Measurements from ENCODE around the gene AP4S1.

The AP4S1 gene

DNA sequence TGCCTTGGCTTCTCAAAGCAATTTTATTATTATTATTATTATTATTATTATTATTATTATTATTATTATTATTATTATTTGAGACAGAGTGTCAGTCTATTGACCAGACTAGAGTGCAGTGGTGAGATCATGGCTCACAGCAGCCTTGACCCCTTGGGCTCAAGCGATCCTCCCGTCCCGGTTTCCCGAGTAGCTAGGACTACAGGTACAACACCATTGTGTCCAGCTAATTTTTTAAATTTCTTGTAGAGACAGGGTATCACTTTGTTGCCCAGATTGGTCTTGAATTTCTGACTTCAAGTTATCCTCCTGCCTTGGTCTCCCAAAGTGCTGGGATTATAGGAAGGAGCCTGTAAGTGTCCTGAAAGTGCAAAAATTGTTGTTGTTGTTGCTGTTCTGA lies 11.6 kb upstream of the AP4S1 start:
- H3K27me3 ChIP-seq (ENCODE audit: insufficient read depth, low read length, poor library complexity, severe bottlenecking), result no peaks in the 10 kb centered on the region
- no peaks in the 10 kb centered on the region for H3F3A ChIP-seq (ENCODE audit: low read depth)
- no peak overlapping the region for H3K9ac ChIP-seq (ENCODE audit: low read depth, low read length, poor library complexity, severe bottlenecking)
- H3K4me2 ChIP-seq (ENCODE audit: low read depth, low read length, poor library complexity, severe bottlenecking), result no peak overlapping the region
- H4K20me1 ChIP-seq (ENCODE audit: insufficient read depth, low read length, poor library complexity, severe bottlenecking), result peaks cover 55% of the 10 kb centered on the region
- no peak overlapping the region for H2AFZ ChIP-seq (ENCODE audit: low read length)
- H3K4me1 ChIP-seq (ENCODE audit: insufficient read depth, low read length, poor library complexity, severe bottlenecking), result no peaks in the 10 kb centered on the region
- H3K9me3 ChIP-seq (ENCODE audit: insufficient read depth, low read depth, low read length), result no peaks in the 10 kb centered on the region
- peaks cover 86% of the 10 kb centered on the region for H3K79me2 ChIP-seq (ENCODE audit: insufficient read depth, low read length)
- no peaks in the 10 kb centered on the region for H3K9me2 ChIP-seq (replicated peaks; ENCODE audit: low read depth, low read length)
- H3K4me3 ChIP-seq (ENCODE audit: low read length, poor library complexity, severe bottlenecking), result no peak overlapping the region
- TF ChIP-seq EZH2phosphoT487 (IDR thresholded peaks at IDR 0.05; ENCODE audit: borderline replicate concordance), result no peak
- no peak for TF ChIP-seq CTCF (conservative IDR thresholded peaks at IDR 0.05; ENCODE audit: low read length)
- H3K36me3 ChIP-seq (ENCODE audit: insufficient read depth, low read length), result no peaks in the 10 kb centered on the region; the same call in 1 of the 2 replicates

DNA sequence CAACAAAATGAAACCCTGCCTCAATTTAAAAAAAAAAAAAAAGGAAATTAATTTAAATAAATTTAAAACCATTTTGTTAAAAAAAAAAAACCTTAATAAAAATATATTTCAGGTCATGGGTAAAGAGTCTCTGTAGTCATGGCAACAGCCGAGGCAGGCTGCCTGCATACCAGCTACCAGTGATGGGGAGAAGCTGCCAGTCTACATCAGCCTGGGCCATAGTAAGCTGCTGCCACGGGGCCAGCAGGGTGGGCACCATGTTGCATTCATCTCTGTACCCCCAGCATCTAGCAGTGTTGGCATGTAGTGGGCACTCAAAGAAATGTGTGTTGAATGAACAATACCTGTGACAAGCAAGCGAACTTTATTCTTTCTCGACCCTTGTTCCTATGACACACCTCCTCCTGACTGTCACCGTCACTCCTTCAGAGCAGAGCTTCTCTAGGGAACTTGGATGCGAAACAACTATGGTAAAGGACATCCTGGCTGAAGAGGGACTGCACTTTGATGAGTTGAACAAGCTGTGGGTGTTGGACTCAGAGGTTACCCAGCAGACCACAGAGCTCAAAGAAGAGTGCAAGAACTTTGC lies 7.3 kb upstream of the AP4S1 start:
- Histone ChIP-seq H2AFZ (ENCODE audit: low read length) (no peak overlapping the region), H3K79me2 (ENCODE audit: insufficient read depth, low read length) (peaks cover 92% of the 10 kb centered on the region), H3K9me3 (ENCODE audit: insufficient read depth, low read depth, low read length) (no peaks in the 10 kb centered on the region), H4K20me1 (ENCODE audit: insufficient read depth, low read length, poor library complexity, severe bottlenecking) (peaks cover 75% of the 10 kb centered on the region), H3K36me3 (ENCODE audit: insufficient read depth, low read length) (0 out of 2 replicates have a peak, but pooled peaks cover 4% of the 10 kb centered on the region), H3K9me2 (replicated peaks; ENCODE audit: low read depth, low read length) (no peaks in the 10 kb centered on the region), H3K4me3 (ENCODE audit: low read length, poor library complexity, severe bottlenecking) (no peak overlapping the region), H3K4me1 (ENCODE audit: insufficient read depth, low read length, poor library complexity, severe bottlenecking) (peaks cover 26% of the 10 kb centered on the region), H3K9ac (ENCODE audit: low read depth, low read length, poor library complexity, severe bottlenecking) (no peak overlapping the region), H3K4me2 (ENCODE audit: low read depth, low read length, poor library complexity, severe bottlenecking) (no peak overlapping the region), H3K27me3 (ENCODE audit: insufficient read depth, low read length, poor library complexity, severe bottlenecking) (no peaks in the 10 kb centered on the region), H3F3A (ENCODE audit: low read depth) (no peaks in the 10 kb centered on the region)
- no peak for TF ChIP-seq EZH2phosphoT487 (IDR thresholded peaks at IDR 0.05; ENCODE audit: borderline replicate concordance)
- no peak for TF ChIP-seq CTCF (conservative IDR thresholded peaks at IDR 0.05; ENCODE audit: low read length)

GRCh38 chr14:31020834-31021575 lies 4.4 kb upstream of the AP4S1 start:
- H3K4me3 ChIP-seq (ENCODE audit: low read length, poor library complexity, severe bottlenecking), result peak overlapping the region; percentile 37
- H3K4me1 ChIP-seq (ENCODE audit: insufficient read depth, low read length, poor library complexity, severe bottlenecking), result peaks cover 41% of the 10 kb centered on the region
- H3K36me3 ChIP-seq (ENCODE audit: insufficient read depth, low read length), result 0 out of 2 replicates have a peak, but pooled peaks cover 4% of the 10 kb centered on the region
- H3K9me3 ChIP-seq (ENCODE audit: insufficient read depth, low read depth, low read length), result no peaks in the 10 kb centered on the region
- peaks cover 4% of the 10 kb centered on the region for H3K27me3 ChIP-seq (ENCODE audit: insufficient read depth, low read length, poor library complexity, severe bottlenecking)
- no peak overlapping the region for H2AFZ ChIP-seq (ENCODE audit: low read length)
- peaks cover 82% of the 10 kb centered on the region for H4K20me1 ChIP-seq (ENCODE audit: insufficient read depth, low read length, poor library complexity, severe bottlenecking)
- H3K4me2 ChIP-seq (ENCODE audit: low read depth, low read length, poor library complexity, severe bottlenecking), result peak overlapping the region; percentile 98
- TF ChIP-seq CTCF (conservative IDR thresholded peaks at IDR 0.05; ENCODE audit: low read length) (no peak), EZH2phosphoT487 (IDR thresholded peaks at IDR 0.05; ENCODE audit: borderline replicate concordance) (no peak)
- no peaks in the 10 kb centered on the region for H3K9me2 ChIP-seq (replicated peaks; ENCODE audit: low read depth, low read length)
- peaks cover 93% of the 10 kb centered on the region for H3K79me2 ChIP-seq (ENCODE audit: insufficient read depth, low read length)
- no peak overlapping the region for H3K9ac ChIP-seq (ENCODE audit: low read depth, low read length, poor library complexity, severe bottlenecking)
- no peaks in the 10 kb centered on the region for H3F3A ChIP-seq (ENCODE audit: low read depth)

Data from Loucy (cell line).